Fibroblast of the aortic adventitia (primary cell): Measurements from ENCODE around the gene NEDD4L. TPM values are rescaled to one million over a fixed set of nuclear protein-coding genes. Genes with fewer than 3 reads are reported as not detected.

ENCODE experiments used
- DNase-seq: peaks from one replicate; pipeline ENCODE4 v3.0.0-alpha.2; 2010; ENCODE audit warnings: low read depth
- H3K4me3 ChIP-seq: 2 replicates; pipeline ENCODE4 v1.5.1; 2011; ENCODE audit warnings: low read depth, mild to moderate bottlenecking, control low read depth, low read length, moderate library complexity
- total RNA-seq: library from RNA; depleted of rRNA; stranded (reverse); fragments of >200 nt; gene quantifications from 2 replicates; pipeline ENCODE4 v1.2.3, GENCODE V29; 2012; ENCODE audit warnings: low replicate concordance
- TF ChIP-seq, protein P1 (sequence below): IDR thresholded peaks from 2 replicates; pipeline ENCODE4 v1.5.1; 2011; ENCODE audit warnings: mild to moderate bottlenecking, low read length, control low read depth, inconsistent platforms; ENCODE audit not compliant: insufficient read depth

The NEDD4L gene
- total RNA-seq, 1 donor, result 22.2 TPM

DNA sequence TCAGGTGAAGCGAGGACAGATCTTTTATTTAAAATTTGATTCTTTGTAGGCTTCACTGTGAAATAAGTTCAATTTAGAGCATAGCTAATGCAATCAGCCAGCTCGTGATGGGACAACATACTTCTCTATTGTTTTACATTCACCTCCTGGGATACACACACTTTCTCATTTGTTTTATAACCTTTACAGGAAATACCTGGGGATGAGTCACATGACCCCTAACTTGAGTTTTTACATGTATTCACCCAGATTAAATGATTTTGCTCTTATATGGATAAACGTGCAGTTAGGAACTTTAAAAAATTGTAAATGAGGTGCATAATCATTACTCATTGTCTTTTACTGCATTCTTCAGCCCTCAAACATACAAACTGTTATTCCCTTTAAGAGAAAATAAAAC lies 152.1 kb downstream of the NEDD4L start:
- H3K4me3 ChIP-seq, result no peak overlapping the region
- TF ChIP-seq, protein P1, sequence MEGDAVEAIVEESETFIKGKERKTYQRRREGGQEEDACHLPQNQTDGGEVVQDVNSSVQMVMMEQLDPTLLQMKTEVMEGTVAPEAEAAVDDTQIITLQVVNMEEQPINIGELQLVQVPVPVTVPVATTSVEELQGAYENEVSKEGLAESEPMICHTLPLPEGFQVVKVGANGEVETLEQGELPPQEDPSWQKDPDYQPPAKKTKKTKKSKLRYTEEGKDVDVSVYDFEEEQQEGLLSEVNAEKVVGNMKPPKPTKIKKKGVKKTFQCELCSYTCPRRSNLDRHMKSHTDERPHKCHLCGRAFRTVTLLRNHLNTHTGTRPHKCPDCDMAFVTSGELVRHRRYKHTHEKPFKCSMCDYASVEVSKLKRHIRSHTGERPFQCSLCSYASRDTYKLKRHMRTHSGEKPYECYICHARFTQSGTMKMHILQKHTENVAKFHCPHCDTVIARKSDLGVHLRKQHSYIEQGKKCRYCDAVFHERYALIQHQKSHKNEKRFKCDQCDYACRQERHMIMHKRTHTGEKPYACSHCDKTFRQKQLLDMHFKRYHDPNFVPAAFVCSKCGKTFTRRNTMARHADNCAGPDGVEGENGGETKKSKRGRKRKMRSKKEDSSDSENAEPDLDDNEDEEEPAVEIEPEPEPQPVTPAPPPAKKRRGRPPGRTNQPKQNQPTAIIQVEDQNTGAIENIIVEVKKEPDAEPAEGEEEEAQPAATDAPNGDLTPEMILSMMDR, result no peak
- DNase-seq, result no peak

DNA sequence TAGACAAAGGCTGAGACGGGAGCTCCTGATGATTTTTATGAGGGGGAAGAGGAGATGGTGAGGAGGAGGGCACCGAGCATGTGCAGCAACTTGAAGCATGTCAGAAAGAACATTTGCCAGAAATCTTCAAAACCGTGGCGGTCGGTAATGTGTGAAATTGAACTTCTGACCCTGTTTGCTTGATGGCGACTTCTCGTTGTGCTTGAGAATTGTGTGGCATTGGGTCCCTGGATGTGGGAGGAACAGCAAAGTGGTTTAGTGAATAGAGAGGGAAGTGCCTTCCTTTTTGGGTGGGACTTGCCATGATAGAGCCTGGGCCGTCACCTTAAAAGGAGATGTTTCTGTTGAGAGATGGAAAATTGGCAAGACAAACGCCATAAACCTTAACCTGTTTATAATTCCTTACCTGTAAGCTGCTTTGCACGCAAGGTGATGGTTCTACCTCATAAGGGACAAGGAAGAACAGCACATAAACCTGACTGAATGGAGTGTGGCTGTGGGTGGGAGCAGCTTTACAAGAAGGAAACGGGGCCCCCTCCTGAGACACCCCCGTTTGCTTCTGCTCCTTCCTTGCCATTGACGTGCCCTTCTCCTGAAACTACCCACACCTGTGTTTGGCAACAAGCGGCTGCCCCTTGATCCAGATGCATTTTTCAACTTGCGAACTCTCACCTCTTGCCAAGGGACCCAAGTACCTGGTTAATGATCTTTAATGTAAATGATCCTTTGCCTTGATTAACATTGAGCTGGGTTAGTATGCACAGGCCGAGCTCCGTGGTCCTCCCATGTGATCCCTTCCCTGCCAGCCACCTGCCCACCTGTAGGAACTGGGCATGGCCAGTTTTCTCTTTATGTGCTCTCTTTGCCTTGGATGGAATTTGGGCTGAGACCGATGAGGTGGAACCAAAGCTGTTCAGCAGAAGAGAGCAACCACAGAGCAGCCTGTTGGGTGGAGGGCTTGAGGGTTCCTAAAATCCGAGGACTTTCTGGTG lies 153.2 kb downstream of the NEDD4L start:
- no peak overlapping the region for H3K4me3 ChIP-seq
- DNase-seq, result no peak
- TF ChIP-seq, protein P1, result no peak

DNA sequence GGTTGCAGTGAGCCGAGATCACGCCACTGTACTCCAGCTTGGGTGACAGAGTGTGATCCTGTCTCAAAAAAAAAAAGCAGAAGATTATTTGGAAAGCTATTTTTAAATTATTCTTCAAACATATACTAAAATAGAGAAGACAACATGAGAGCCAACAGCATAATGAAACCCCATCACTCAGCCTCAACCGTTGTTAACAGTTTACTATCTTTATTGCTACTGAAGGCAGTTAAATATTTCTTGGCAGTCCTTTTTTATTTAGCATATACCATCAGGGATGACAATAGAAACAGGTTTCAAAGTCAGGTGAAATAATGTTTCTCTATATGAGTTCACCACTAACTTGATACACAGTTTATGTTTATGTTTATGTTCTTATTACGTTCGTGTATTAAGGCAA lies 157.2 kb downstream of the NEDD4L start:
- no peak overlapping the region for H3K4me3 ChIP-seq
- TF ChIP-seq, protein P1, result no peak
- no peak for DNase-seq

DNA sequence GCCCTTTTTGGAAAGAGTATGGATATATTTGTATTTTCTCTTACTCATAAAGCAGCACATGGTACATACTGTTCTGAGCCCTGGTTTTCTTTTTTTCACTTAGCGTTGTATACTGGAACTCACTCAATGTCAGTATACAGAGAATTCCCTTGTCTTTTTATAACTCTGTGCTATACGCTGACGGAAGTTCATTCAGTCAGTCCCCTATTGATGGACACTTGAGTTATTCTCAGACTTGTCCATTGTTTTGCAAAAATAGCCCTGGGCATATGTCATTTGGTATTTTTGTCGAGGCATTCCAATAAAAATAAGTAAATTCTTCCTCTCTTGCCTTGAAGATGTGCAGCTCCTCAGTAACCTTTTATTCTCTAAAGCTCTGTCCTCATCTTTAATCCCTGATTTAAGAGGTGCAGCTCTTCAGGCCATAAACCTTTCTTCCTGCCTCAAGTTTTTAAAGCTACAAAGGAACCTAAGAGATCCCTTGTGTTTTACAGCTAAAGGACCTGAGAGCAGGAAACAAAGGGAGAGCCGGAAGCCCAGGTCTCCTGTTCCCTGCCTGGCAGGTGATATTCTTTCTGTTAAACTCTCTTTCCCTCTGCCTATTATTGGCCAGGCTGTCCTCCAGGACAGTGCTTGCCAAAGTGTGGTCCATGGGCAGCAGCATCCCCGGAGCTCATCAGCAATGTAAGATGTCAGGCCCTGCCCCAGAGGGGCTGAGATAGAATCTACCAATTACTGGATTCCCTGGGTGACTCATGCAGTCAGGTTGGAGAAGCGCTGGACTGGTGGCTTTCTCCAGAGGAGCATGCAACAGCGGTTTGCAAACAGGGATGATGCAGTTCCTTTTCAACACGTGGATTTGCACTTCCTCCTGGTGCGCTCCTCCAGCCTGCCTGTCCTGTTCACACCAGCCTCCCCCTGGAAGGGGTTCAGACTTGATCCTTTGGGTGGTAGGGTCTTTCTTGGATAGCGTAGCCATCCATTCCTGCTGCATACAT lies 158.0 kb downstream of the NEDD4L start:
- TF ChIP-seq, protein P1, result no peak
- no peak overlapping the region for H3K4me3 ChIP-seq
- DNase-seq, result no peak

DNA sequence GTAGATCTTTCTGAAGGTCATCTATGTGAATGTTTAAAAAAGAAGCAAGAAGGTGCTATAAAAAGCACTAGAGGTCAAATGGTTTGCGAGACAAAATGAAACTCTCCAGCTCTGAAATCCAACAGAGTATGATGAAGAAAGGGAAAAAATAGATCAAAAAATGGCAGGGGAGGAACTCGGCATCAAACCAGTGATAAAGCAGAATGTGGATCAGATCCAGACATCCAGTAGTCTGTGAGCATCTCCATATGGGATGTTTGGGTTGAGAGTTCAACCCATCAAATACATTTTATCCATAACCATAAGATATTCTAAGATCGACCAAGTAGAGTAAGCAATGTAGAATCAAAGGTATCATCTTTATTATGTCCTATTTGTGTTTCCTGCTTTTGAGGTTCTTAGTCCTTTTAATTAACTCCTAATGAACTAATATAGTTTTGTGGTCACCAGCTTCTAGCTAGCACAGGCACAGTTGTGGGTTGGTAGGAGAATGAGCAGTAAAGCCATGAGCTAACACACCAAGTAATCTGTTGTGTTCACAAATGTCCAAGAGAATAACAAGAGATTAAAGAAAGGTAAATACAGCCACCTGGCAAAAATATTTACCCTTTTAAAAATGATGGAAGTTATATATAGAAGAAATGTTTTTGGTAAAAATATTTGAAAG lies 160.9 kb downstream of the NEDD4L start:
- TF ChIP-seq, protein P1, result no peak
- H3K4me3 ChIP-seq, result no peak overlapping the region

More for the DNA sequence above, 160.9 kb downstream of the NEDD4L start:
- no peak for DNase-seq
